ENCODE results near the gene BBS1. TPM values are rescaled to one million over a fixed set of nuclear protein-coding genes. Genes with fewer than 3 reads are reported as not detected.
"Not testable (repeated sequence)": the region's sequence is repeated elsewhere in the genome, so short reads cannot be mapped to it uniquely, and the experiment has no call there.

The BBS1 gene
- total RNA-seq, 2 donors from 2014 or later, result 15.2 to 16.4 TPM

DNA sequence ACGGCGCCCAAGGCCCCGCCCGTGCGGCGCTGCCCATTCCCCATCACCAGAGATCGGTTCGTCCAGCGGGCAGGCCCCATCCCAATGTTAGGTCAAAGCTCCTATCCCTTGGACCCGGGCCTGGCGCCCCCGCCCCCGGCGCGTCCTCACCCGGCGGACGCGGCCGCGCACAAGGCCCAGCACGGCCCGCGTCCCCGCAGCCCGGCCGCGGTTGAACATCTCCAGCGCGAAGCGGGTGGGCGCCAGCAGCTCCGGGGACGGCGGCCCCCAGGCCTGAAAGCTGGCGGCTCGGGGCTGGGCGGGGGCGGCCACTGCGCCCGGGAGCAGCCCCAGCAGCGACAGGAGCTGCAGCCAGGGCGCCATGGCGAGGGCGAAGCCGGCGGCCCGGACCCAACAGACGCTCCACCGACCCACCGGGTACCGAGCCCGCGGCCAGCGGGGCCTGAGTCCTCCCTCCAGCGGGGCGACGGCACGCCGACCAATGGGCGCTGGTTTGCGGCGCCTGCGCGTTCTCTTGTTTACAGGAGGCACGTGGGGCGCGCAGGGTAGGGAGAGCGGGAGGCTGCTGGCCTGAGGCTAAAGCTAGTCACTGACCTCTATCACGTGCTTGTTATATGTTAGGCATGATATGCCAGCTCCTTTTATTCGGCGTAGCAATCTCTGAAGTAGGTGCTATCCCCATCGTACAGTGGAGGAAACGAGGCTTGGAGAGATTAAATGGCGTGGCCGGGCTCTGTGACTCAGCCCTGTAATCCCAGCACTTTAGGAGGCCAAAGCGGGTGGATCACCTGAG, 57.9 kb downstream of the BBS1 start, which contains the start of gene CTSF:
Gene CTSF, minus strand, starts transcription at position 483 of the 793 bp plus-strand sequence. Its CDS starts 120 bp downstream, at position 363.
- peak; percentile 55 to 64 (median 64) for DNase-seq

DNA sequence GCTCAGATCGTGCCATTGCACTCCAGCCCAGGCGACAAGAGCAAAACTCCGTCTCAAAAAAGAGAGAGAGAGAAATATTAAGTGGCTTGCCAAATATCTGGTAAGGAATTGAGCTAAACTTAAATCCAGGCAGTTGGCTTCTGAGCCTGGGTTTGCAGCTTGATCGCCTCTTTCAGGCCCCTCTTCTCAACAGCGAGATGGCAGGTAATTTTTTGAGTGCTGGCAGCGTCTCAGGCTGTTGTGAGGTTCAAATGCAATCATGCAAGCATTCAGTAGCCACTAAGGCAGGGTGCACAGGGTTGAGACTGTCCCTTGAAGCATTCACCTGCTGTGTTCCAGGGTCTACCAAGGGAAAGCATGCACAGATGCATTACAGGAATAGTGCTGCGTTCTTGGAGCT, 58.6 kb downstream of the BBS1 start:
- H3K4me3 Mint-ChIP-seq, result no peak overlapping the region
- H3K27ac Mint-ChIP-seq, result peak overlapping the region; percentile 85
- H3K36me3 Mint-ChIP-seq (ENCODE audit: low read depth), result no peaks in the 10 kb centered on the region
- DNase-seq, result no peak
- ATAC-seq, result no peak
- H3K4me1 Mint-ChIP-seq, result peaks cover 6% of the 10 kb centered on the region
- H3K9me3 ChIP-seq (ENCODE audit: control insufficient read depth, low read length, poor library complexity, severe bottlenecking), result no peaks in the 10 kb centered on the region
- H3K27me3 Mint-ChIP-seq, result peaks cover 6% of the 10 kb centered on the region

More for the DNA sequence above, 57.9 kb downstream of the BBS1 start, which contains the start of gene CTSF:
- no peaks in the 10 kb centered on the region for H3K27me3 Mint-ChIP-seq
- peaks cover 6% of the 10 kb centered on the region for H3K4me1 Mint-ChIP-seq
- peak; percentile 97 for ATAC-seq
- H3K9me3 ChIP-seq (ENCODE audit: control insufficient read depth, low read length, poor library complexity, severe bottlenecking), result no peaks in the 10 kb centered on the region
- H3K4me3 Mint-ChIP-seq, result peak within 1 kb of the TSS; percentile 87
- H3K27ac Mint-ChIP-seq, result peak within 1 kb of the TSS; percentile 85
- H3K36me3 Mint-ChIP-seq (ENCODE audit: low read depth), result no peaks in the 10 kb centered on the region

DNA sequence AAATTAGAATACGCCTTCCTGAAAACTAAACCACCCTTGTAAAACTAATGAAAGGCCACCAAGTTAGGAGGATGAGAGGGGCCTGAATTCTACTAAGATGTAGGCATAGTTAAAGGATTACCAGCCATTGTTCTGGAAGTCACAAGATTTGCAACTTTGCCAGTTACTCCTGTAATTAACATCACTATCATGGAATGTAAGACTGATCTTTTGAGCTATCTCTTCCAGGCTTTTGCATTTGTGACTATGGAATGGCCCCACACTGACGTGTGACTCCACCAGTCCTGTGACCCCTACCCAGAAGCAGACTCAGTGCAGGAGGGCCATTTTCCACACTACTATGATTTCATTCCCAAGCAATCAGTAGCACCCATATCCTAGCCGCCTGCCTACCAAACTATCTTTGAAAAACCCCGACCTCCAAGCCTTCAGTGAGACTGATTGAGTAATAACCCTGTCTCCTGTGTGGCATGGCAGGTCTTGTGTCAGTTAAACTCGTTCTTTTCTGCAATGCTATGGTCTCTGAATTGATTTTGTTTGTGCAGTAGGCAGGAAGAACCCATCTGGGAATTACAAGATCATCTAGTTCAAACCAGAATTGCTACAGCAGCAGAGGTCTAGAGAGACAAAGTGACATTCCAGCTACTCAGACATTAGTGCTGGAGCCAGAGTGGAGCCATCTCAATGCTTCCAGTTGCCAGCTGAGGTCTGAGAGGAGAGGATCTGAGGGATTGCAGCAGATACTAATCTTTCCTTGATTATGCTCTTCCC, 59.8 kb downstream of the BBS1 start:
- DNase-seq (no peak), ATAC-seq (no peak)
- Mint-ChIP-seq H3K36me3 (ENCODE audit: low read depth) (no peaks in the 10 kb centered on the region), H3K4me1 (peaks cover 9% of the 10 kb centered on the region), H3K27ac (no peak overlapping the region), H3K27me3 (peaks cover 17% of the 10 kb centered on the region), H3K4me3 (peak overlapping the region; percentile 39)
- no peaks in the 10 kb centered on the region for H3K9me3 ChIP-seq (ENCODE audit: control insufficient read depth, low read length, poor library complexity, severe bottlenecking)

DNA sequence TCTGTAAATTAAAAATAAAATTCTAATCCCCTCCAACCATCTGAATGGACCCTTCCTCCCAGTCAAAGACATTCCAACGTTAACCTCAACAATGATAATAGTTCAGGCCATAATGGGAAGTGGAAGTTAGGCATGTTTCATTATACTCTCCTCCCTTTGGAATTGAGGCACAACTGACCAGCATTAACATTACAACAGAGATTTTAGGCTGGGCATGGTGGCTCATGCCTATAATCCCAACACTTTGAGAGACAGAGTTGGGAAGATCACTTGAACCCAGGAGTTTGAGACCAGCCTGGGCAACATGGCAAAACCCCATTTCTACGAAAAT, 60.4 kb downstream of the BBS1 start:
- ATAC-seq, result no peak
- H3K9me3 ChIP-seq (ENCODE audit: control insufficient read depth, low read length, poor library complexity, severe bottlenecking), result no peaks in the 10 kb centered on the region
- Mint-ChIP-seq H3K27me3 (peaks cover 23% of the 10 kb centered on the region), H3K36me3 (ENCODE audit: low read depth) (peaks cover 2% of the 10 kb centered on the region), H3K27ac (no peak overlapping the region), H3K4me1 (peaks cover 9% of the 10 kb centered on the region), H3K4me3 (no peak overlapping the region)
- no peak for DNase-seq

DNA sequence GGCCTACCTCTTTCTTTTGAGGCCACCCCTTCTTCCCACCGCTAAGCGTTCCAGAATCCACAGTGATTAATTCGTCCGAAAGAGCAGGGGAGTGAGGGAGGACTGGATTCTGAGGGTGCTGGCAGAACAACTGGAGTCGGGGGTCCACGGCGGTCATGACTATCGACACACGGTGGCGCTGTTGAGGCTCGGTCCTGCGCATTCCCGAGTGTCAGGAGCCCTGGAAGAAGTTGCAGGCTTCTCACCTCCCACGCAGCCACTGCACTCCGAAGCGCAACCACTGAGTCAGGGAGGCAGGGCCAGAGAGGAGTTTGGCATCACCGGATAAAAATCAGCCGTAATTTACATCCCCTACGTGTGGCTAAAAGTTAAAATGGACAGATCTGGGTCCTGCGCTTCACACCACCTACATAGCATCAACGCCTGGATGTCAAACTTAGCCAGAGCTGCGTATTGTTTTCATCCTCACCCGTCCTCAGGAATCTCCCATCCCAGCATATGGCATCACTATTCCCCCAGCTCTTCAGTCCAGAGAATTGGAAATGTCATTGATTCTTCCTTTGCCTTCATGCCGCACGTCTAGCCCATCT, 68.7 kb downstream of the BBS1 start:
- Mint-ChIP-seq H3K4me3 (no peak overlapping the region), H3K4me1 (peaks cover 13% of the 10 kb centered on the region), H3K36me3 (ENCODE audit: low read depth) (peaks cover 5% of the 10 kb centered on the region), H3K27ac (no peak overlapping the region), H3K27me3 (peaks cover 27% of the 10 kb centered on the region)
- DNase-seq, result peak; percentile 64 to 68 (median 65)
- no peaks in the 10 kb centered on the region for H3K9me3 ChIP-seq (ENCODE audit: control insufficient read depth, low read length, poor library complexity, severe bottlenecking)
- ATAC-seq, result peak; percentile 81

DNA sequence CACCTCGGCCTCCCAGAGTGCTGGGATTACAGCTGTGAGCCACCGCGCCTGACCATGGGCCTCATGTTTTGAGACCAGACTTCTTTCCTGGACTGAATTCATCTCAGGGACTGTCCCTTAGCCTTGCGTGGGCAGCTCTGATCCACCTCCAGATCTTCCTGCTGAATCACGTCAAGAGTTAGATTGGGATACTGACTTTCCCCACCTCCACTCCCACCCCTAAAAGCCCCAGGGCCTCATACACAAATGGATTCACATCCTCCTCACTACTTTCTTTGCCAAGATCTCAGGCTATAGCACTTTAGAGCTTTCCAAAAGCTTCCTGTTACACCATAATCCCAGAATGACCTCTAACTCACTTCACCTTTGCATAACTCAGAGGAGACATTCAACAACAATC, 70.4 kb downstream of the BBS1 start:
- Mint-ChIP-seq H3K4me1 (peaks cover 10% of the 10 kb centered on the region), H3K27ac (no peak overlapping the region), H3K27me3 (peaks cover 10% of the 10 kb centered on the region), H3K36me3 (ENCODE audit: low read depth) (peaks cover 3% of the 10 kb centered on the region), H3K4me3 (no peak overlapping the region)
- no peaks in the 10 kb centered on the region for H3K9me3 ChIP-seq (ENCODE audit: control insufficient read depth, low read length, poor library complexity, severe bottlenecking)
- ATAC-seq, result no peak
- no peak for DNase-seq

DNA sequence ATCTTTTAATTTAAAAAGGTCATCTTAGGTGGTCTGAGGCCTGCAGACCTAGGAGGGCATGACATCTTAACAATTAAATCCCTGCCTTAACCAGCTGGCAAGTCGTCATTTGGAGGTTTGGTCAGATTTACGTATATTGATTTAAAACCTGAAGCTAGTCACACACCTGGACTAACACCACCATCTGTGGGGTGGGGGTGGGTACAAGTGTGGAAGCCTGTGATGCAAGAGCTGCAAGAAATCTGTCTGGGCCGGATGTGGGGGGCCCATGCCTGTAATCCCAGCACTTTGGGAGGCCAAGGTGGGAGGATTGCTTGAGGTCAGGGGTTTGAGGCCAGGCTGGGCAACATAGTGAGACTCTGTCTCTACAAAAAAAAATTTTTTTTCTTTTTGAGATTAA, 70.8 kb downstream of the BBS1 start:
- ATAC-seq (no peak), DNase-seq (no peak)
- Mint-ChIP-seq H3K27ac (no peak overlapping the region), H3K36me3 (ENCODE audit: low read depth) (peaks cover 2% of the 10 kb centered on the region), H3K4me3 (no peak overlapping the region), H3K4me1 (peaks cover 8% of the 10 kb centered on the region), H3K27me3 (peaks cover 6% of the 10 kb centered on the region)
- no peaks in the 10 kb centered on the region for H3K9me3 ChIP-seq (ENCODE audit: control insufficient read depth, low read length, poor library complexity, severe bottlenecking)

DNA sequence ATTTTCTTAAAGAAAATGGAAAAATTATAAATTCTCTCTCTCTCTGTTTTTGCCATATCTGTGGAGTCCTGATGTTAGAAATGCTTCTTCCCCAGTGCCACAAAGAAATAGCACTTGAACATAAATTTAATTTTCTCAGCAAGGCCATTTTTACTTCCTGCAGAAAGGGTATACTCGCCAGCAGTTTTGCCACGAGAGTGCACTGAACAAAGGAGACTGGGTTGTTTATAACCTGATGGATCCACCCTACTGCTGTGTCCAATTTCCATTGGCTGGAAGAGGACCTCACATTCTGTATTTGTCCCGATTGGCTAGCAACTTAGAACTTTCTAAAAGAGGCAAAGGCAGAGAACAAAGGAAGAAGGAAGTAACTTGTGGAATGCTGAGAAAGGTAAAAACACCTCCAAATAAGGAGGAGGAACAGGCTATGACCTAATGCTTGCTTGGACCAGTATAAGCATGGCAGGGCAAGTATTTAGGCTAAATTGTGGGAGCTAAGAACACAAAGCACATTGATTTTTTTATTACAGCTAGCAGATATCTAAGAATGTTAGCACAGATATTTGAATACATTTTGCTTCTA, 72.2 kb downstream of the BBS1 start:
- not testable (repeated sequence) for H3K4me1 Mint-ChIP-seq; H3K36me3 Mint-ChIP-seq (ENCODE audit: low read depth)

More for the DNA sequence above, 72.2 kb downstream of the BBS1 start:
- DNase-seq; ATAC-seq; H3K4me3 Mint-ChIP-seq; H3K9me3 ChIP-seq (ENCODE audit: control insufficient read depth, low read length, poor library complexity, severe bottlenecking); H3K27me3 Mint-ChIP-seq: not testable (repeated sequence)
- peak overlapping the region; percentile 59 for H3K27ac Mint-ChIP-seq

Other genes with a start within 250 kb of the BBS1 start
- gene RAB1B, start 242.0 kb upstream of the BBS1 start, total RNA-seq, result 10 to 100 TPM; 72.8 to 89.1 TPM
- gene CNIH2, start 232.5 kb upstream of the BBS1 start, total RNA-seq, result 10 to 100 TPM in 1 of 2 donors, 1 to 10 TPM in 1; 9.0 to 14.4 TPM
- 10 to 100 TPM; 32.6 to 35.1 TPM for gene YIF1A, start 221.5 kb upstream of the BBS1 start, total RNA-seq
- under 1 TPM; 0.16 to 0.32 TPM for gene TMEM151A, start 218.7 kb upstream of the BBS1 start, total RNA-seq
- not detected for gene CD248, start 193.6 kb upstream of the BBS1 start, total RNA-seq
- gene RIN1, start 174.2 kb upstream of the BBS1 start, total RNA-seq, result 1 to 10 TPM; 1.9 to 3.4 TPM
- gene BRMS1, start 165.5 kb upstream of the BBS1 start, total RNA-seq, result 10 to 100 TPM; 44.3 to 53.9 TPM
- gene B4GAT1, start 163.0 kb upstream of the BBS1 start, total RNA-seq, result 1 to 10 TPM; 2.4 to 2.8 TPM
- gene SLC29A2, start 138.9 kb upstream of the BBS1 start, total RNA-seq, result 1 to 10 TPM; 5.4 TPM
- gene NPAS4, start 89.6 kb upstream of the BBS1 start, total RNA-seq, result not detected
- 10 to 100 TPM; 30.1 to 31.1 TPM for gene MRPL11, start 71.8 kb upstream of the BBS1 start, total RNA-seq
- 10 to 100 TPM; 11.3 to 13.3 TPM for gene PELI3, start 43.7 kb upstream of the BBS1 start, total RNA-seq
- 10 to 100 TPM; 23.9 to 34.0 TPM for gene DPP3, start 30.2 kb upstream of the BBS1 start, total RNA-seq
- 10 to 100 TPM; 15.2 to 18.1 TPM for gene ZDHHC24, start 35.4 kb downstream of the BBS1 start, total RNA-seq
- gene ACTN3, start 36.3 kb downstream of the BBS1 start, total RNA-seq, result under 1 TPM in 1 of 2 donors, not detected in 1; 0.30 TPM
- gene CTSF, start 58.0 kb downstream of the BBS1 start, total RNA-seq, result 10 to 100 TPM; 10.5 to 13.4 TPM
- gene CCDC87, start 82.4 kb downstream of the BBS1 start, total RNA-seq, result 1 to 10 TPM in 1 of 2 donors, under 1 TPM in 1; 0.63 to 2.3 TPM
- 10 to 100 TPM; 23.1 to 23.4 TPM for gene CCS, start 82.5 kb downstream of the BBS1 start, total RNA-seq
- 100 to 1,000 TPM; 286 to 398 TPM for gene RBM14, start 106.0 kb downstream of the BBS1 start, total RNA-seq
- 100 to 1,000 TPM; 205 to 261 TPM for gene RBM4, start 128.1 kb downstream of the BBS1 start, total RNA-seq
- 1 to 10 TPM; 7.3 to 9.9 TPM for gene RBM4B, start 167.3 kb downstream of the BBS1 start, total RNA-seq
- under 1 TPM in 1 of 2 donors, not detected in 1; 0.23 TPM for gene SPTBN2, start 218.6 kb downstream of the BBS1 start, total RNA-seq

Data from T-helper 17 cell (primary cell).